Coronary artery (tissue), 2 donors: ENCODE measurements around the gene YES1.

ENCODE experiments used
- DNase-seq: peaks from one replicate; pipeline ENCODE4 v3.0.0-alpha.2; 2017; ENCODE audit warnings: low spot score
- H3K27ac ChIP-seq, 2 donors: fragments of 200-600 bp; sonication (generic); one replicate each; pipeline ENCODE4 v1.5.1; 2016 to 2019
- H3K4me3 ChIP-seq: fragments of 200-600 bp; sonication (generic); 2 replicates; pipeline ENCODE4 v1.5.1; 2016; ENCODE audit warnings: mild to moderate bottlenecking, moderate library complexity
- CTCF ChIP-seq: fragments of 200-600 bp; sonication (generic); IDR thresholded peaks from one replicate; pipeline ENCODE4 v1.5.1; 2019; ENCODE audit warnings: antibody characterized with exemption

YES1 gene

GRCh38 chr18:711657-712400, 100.2 kb downstream of the YES1 start:
- Histone ChIP-seq H3K4me3 (peak overlapping the region; percentile 84), H3K27ac (peak overlapping the region; percentile 75 to 85)
- TF ChIP-seq CTCF, result no peak
- peak; percentile 79 for DNase-seq

GRCh38 chr18:711310-711656, 100.8 kb downstream of the YES1 start:
- no peak for TF ChIP-seq CTCF
- Histone ChIP-seq H3K4me3 (peak overlapping the region; percentile 84), H3K27ac (peak overlapping the region; percentile 75 to 85)
- DNase-seq, result no peak

GRCh38 chr18:710418-711300, 101.4 kb downstream of the YES1 start:
- no peak for DNase-seq
- no peak for TF ChIP-seq CTCF
- Histone ChIP-seq H3K4me3 (peak overlapping the region; percentile 84), H3K27ac (no peak overlapping the region)

- TF ChIP-seq CTCF, result no peak
- Histone ChIP-seq H3K4me3 (no peak overlapping the region), H3K27ac (no peak overlapping the region)
- DNase-seq, result no peak
Observed at GRCh38 chr18:709771-710170, 102.3 kb downstream of the YES1 start.

GRCh38 chr18:708096-708495, 103.9 kb downstream of the YES1 start:
- DNase-seq, result no peak
- H3K4me3 ChIP-seq, result no peak overlapping the region
- TF ChIP-seq CTCF, result no peak
- no peak overlapping the region for H3K27ac ChIP-seq

GRCh38 chr18:706405-706804, 105.6 kb downstream of the YES1 start:
- TF ChIP-seq CTCF, result no peak
- no peak for DNase-seq
- H3K4me3 ChIP-seq, result no peak overlapping the region
- H3K27ac ChIP-seq, result no peak overlapping the region
